ENCODE data around the gene CHST12.
"Not testable (repeated sequence)": the region's sequence is repeated elsewhere in the genome, so short reads cannot be mapped to it uniquely, and the experiment has no call there.

Gene CHST12

GRCh38 chr7:2450198-2451107, 47.0 kb downstream of the CHST12 start:
- DNase-seq (ENCODE audit: low spot score): no peak

GRCh38 chr7:2451171-2452073, 48.0 kb downstream of the CHST12 start:
- DNase-seq (ENCODE audit: low spot score): peak; percentile 92
- peak; percentile 68 for TF ChIP-seq CTCF (IDR thresholded peaks at IDR 0.05; ENCODE audit: extremely low read depth, missing control alignments)

More at GRCh38 chr7:2450198-2451107, 47.0 kb downstream of the CHST12 start:
- TF ChIP-seq CTCF (IDR thresholded peaks at IDR 0.05; ENCODE audit: extremely low read depth, missing control alignments): no peak

GRCh38 chr7:2452074-2452507, 48.7 kb downstream of the CHST12 start:
- TF ChIP-seq CTCF (IDR thresholded peaks at IDR 0.05; ENCODE audit: extremely low read depth, missing control alignments): no peak

GRCh38 chr7:2452643-2453270, 49.3 kb downstream of the CHST12 start:
- no peak for TF ChIP-seq CTCF (IDR thresholded peaks at IDR 0.05; ENCODE audit: extremely low read depth, missing control alignments)
- no peak for DNase-seq (ENCODE audit: low spot score)

More at GRCh38 chr7:2452074-2452507, 48.7 kb downstream of the CHST12 start:
- DNase-seq (ENCODE audit: low spot score): peak; percentile 75

- not testable (repeated sequence) for DNase-seq (ENCODE audit: low spot score)
Measured at GRCh38 chr7:2453849-2454248, 50.4 kb downstream of the CHST12 start.

GRCh38 chr7:2459674-2460073, 56.3 kb downstream of the CHST12 start:
- DNase-seq (ENCODE audit: low spot score): no peak
- no peak for TF ChIP-seq CTCF (IDR thresholded peaks at IDR 0.05; ENCODE audit: extremely low read depth, missing control alignments)

GRCh38 chr7:2460188-2460587, 56.8 kb downstream of the CHST12 start:
- no peak for DNase-seq (ENCODE audit: low spot score)
- no peak for TF ChIP-seq CTCF (IDR thresholded peaks at IDR 0.05; ENCODE audit: extremely low read depth, missing control alignments)

Measured in GM20000 (cell line).